Activated T-helper 17 cell treated with anti-CD3 and anti-CD28 coated beads, Interleukin-2, amount 50 U/mL, for 72 hours (primary cell): ENCODE data around the gene KREMEN1. TPM values are rescaled to one million over a fixed set of nuclear protein-coding genes. Genes with fewer than 3 reads are reported as not detected.

Experiments
- ATAC-seq: fragments of 150-1000 bp; cut with Tn5 transposase; replicated peaks from 2 replicates; pipeline ENCODE4 v1.10.0; 2021; ENCODE audit warnings: mild to moderate bottlenecking, moderate library complexity
- H3K27ac Mint-ChIP-seq: one replicate; pipeline ENCODE4 v1.8.0; 2022; ENCODE audit warnings: mixed read lengths
- H3K27me3 Mint-ChIP-seq: one replicate; pipeline ENCODE4 v1.8.0; 2022; ENCODE audit warnings: mixed read lengths
- H3K36me3 Mint-ChIP-seq: one replicate; pipeline ENCODE4 v1.8.0; 2022; ENCODE audit warnings: low read depth, mild to moderate bottlenecking, mixed read lengths
- H3K4me1 Mint-ChIP-seq: one replicate; pipeline ENCODE4 v1.8.0; 2022; ENCODE audit warnings: mixed read lengths
- H3K4me3 Mint-ChIP-seq: one replicate; pipeline ENCODE4 v1.8.0; 2022; ENCODE audit warnings: mild to moderate bottlenecking, mixed read lengths
- H3K9me3 Mint-ChIP-seq: one replicate; pipeline ENCODE4 v1.8.0; 2022; ENCODE audit warnings: mixed read lengths
- total RNA-seq, 2 donors: library from RNA; stranded (reverse); gene quantifications; one replicate each; pipeline ENCODE4 v1.2.3, GENCODE V29; 2022

The KREMEN1 gene
- total RNA-seq, 2 donors from 2014 or later = 0.40 TPM; not detected in 1

GRCh38 chr22:29061773-29062172 lies 11.1 kb upstream of the KREMEN1 start, which contains the start of gene C22orf31:
TSS of gene C22orf31 (minus strand) at chr22:29061831. CDS start at chr22:29061792, 39 bp downstream.
- H3K27me3 Mint-ChIP-seq = no peaks in the 10 kb centered on the region
- no peak within 1 kb of the TSS for H3K4me3 Mint-ChIP-seq
- H3K36me3 Mint-ChIP-seq = no peaks in the 10 kb centered on the region
- no peak for ATAC-seq
- no peak within 1 kb of the TSS for H3K27ac Mint-ChIP-seq
- peaks cover 7% of the 10 kb centered on the region for H3K4me1 Mint-ChIP-seq
- no peaks in the 10 kb centered on the region for H3K9me3 Mint-ChIP-seq

- no peaks in the 10 kb centered on the region for H3K36me3 Mint-ChIP-seq
- H3K27ac Mint-ChIP-seq = no peak overlapping the region
- no peak for ATAC-seq
- H3K4me1 Mint-ChIP-seq = peaks cover 7% of the 10 kb centered on the region
- H3K4me3 Mint-ChIP-seq = no peak overlapping the region
- no peaks in the 10 kb centered on the region for H3K27me3 Mint-ChIP-seq
- no peaks in the 10 kb centered on the region for H3K9me3 Mint-ChIP-seq
Observed at GRCh38 chr22:29062286-29062821, 10.5 kb upstream of the KREMEN1 start.

GRCh38 chr22:29065468-29066190 lies 7.2 kb upstream of the KREMEN1 start:
- no peak for ATAC-seq
- H3K36me3 Mint-ChIP-seq = no peaks in the 10 kb centered on the region
- no peaks in the 10 kb centered on the region for H3K27me3 Mint-ChIP-seq
- H3K9me3 Mint-ChIP-seq = no peaks in the 10 kb centered on the region
- peak overlapping the region; percentile 7 for H3K4me3 Mint-ChIP-seq
- H3K4me1 Mint-ChIP-seq = peaks cover 7% of the 10 kb centered on the region
- no peak overlapping the region for H3K27ac Mint-ChIP-seq

GRCh38 chr22:29069463-29069862 lies 3.4 kb upstream of the KREMEN1 start:
- H3K27ac Mint-ChIP-seq = no peak overlapping the region
- H3K36me3 Mint-ChIP-seq = no peaks in the 10 kb centered on the region
- H3K4me3 Mint-ChIP-seq = no peak overlapping the region
- H3K27me3 Mint-ChIP-seq = peaks cover 13% of the 10 kb centered on the region
- H3K9me3 Mint-ChIP-seq = no peaks in the 10 kb centered on the region
- no peak for ATAC-seq
- peaks cover 15% of the 10 kb centered on the region for H3K4me1 Mint-ChIP-seq

GRCh38 chr22:29070490-29070889 lies 2.3 kb upstream of the KREMEN1 start:
- peaks cover 22% of the 10 kb centered on the region for H3K27me3 Mint-ChIP-seq
- no peaks in the 10 kb centered on the region for H3K36me3 Mint-ChIP-seq
- peak overlapping the region; percentile 77 for H3K4me3 Mint-ChIP-seq
- no peaks in the 10 kb centered on the region for H3K9me3 Mint-ChIP-seq
- peaks cover 15% of the 10 kb centered on the region for H3K4me1 Mint-ChIP-seq
- no peak overlapping the region for H3K27ac Mint-ChIP-seq
- ATAC-seq = no peak

- Mint-ChIP-seq H3K9me3 (no peaks in the 10 kb centered on the region), H3K36me3 (no peaks in the 10 kb centered on the region), H3K4me1 (peaks cover 7% of the 10 kb centered on the region), H3K4me3 (peak overlapping the region; percentile 77), H3K27me3 (peaks cover 30% of the 10 kb centered on the region), H3K27ac (no peak overlapping the region)
- ATAC-seq = peak; percentile 25
Observed at GRCh38 chr22:29071261-29072045, 1.4 kb upstream of the KREMEN1 start.

- peaks cover 7% of the 10 kb centered on the region for H3K4me1 Mint-ChIP-seq
- no peaks in the 10 kb centered on the region for H3K36me3 Mint-ChIP-seq
- peak; percentile 98 for ATAC-seq
- peaks cover 30% of the 10 kb centered on the region for H3K27me3 Mint-ChIP-seq
- H3K27ac Mint-ChIP-seq = no peak overlapping the region
- peak overlapping the region; percentile 77 for H3K4me3 Mint-ChIP-seq
- H3K9me3 Mint-ChIP-seq = no peaks in the 10 kb centered on the region
Observed at GRCh38 chr22:29072193-29072978, 449 bp upstream of the KREMEN1 start.

GRCh38 chr22:29073618-29074275 lies 912 bp downstream of the KREMEN1 start:
- no peak for ATAC-seq
- Mint-ChIP-seq H3K27me3 (peaks cover 30% of the 10 kb centered on the region), H3K36me3 (no peaks in the 10 kb centered on the region), H3K27ac (no peak overlapping the region), H3K9me3 (no peaks in the 10 kb centered on the region), H3K4me1 (peaks cover 7% of the 10 kb centered on the region), H3K4me3 (peak overlapping the region; percentile 48)

GRCh38 chr22:29074276-29074772 lies 1.5 kb downstream of the KREMEN1 start:
- H3K4me1 Mint-ChIP-seq = peaks cover 7% of the 10 kb centered on the region
- H3K4me3 Mint-ChIP-seq = peak overlapping the region; percentile 48
- H3K36me3 Mint-ChIP-seq = no peaks in the 10 kb centered on the region
- H3K9me3 Mint-ChIP-seq = no peaks in the 10 kb centered on the region
- H3K27me3 Mint-ChIP-seq = peaks cover 30% of the 10 kb centered on the region
- H3K27ac Mint-ChIP-seq = no peak overlapping the region
- ATAC-seq = no peak

GRCh38 chr22:29078036-29078868 lies 5.4 kb downstream of the KREMEN1 start:
- ATAC-seq = no peak
- H3K27me3 Mint-ChIP-seq = peaks cover 23% of the 10 kb centered on the region
- H3K4me1 Mint-ChIP-seq = no peaks in the 10 kb centered on the region
- no peak overlapping the region for H3K4me3 Mint-ChIP-seq
- no peaks in the 10 kb centered on the region for H3K36me3 Mint-ChIP-seq
- H3K27ac Mint-ChIP-seq = no peak overlapping the region
- H3K9me3 Mint-ChIP-seq = no peaks in the 10 kb centered on the region

- no peaks in the 10 kb centered on the region for H3K36me3 Mint-ChIP-seq
- H3K9me3 Mint-ChIP-seq = no peaks in the 10 kb centered on the region
- no peaks in the 10 kb centered on the region for H3K4me1 Mint-ChIP-seq
- H3K4me3 Mint-ChIP-seq = no peak overlapping the region
- no peak overlapping the region for H3K27ac Mint-ChIP-seq
- ATAC-seq = no peak
- H3K27me3 Mint-ChIP-seq = peaks cover 23% of the 10 kb centered on the region
Observed at GRCh38 chr22:29078869-29079207, 6.0 kb downstream of the KREMEN1 start.

- Mint-ChIP-seq H3K27me3 (peaks cover 18% of the 10 kb centered on the region), H3K27ac (no peak overlapping the region), H3K9me3 (no peaks in the 10 kb centered on the region)
Observed at GRCh38 chr22:29079218-29079901, 6.5 kb downstream of the KREMEN1 start.

More at GRCh38 chr22:29079218-29079901, 6.5 kb downstream of the KREMEN1 start:
- H3K4me1 Mint-ChIP-seq = no peaks in the 10 kb centered on the region
- H3K36me3 Mint-ChIP-seq = no peaks in the 10 kb centered on the region
- ATAC-seq = no peak
- H3K4me3 Mint-ChIP-seq = no peak overlapping the region
